AG04449 (cell line): ENCODE data around the gene PRRT1.

Source experiments
- CTCF ChIA-PET: fragments of 350-600 bp; formaldehyde crosslinking; extraction: SDS; loops from one replicate; lab custom pipeline; 2021; ENCODE audit warnings: antibody characterized with exemption; lab: Yijun Ruan, JAX
- POLR2A ChIA-PET: fragments of 400-600, 350-600 bp; formaldehyde crosslinking; extraction: SDS; loops from one replicate; lab custom pipeline; 2020; ENCODE audit warnings: antibody characterized with exemption, inconsistent platforms; lab: Yijun Ruan, JAX
- DNase-seq: peaks from one replicate; pipeline ENCODE4 v3.0.0-alpha.2; 2010; ENCODE audit warnings: low read depth, low spot score
- H3K4me3 ChIP-seq: 2 replicates; pipeline ENCODE4 v1.5.1; 2011; ENCODE audit warnings: low read depth, mild to moderate bottlenecking, control low read depth, low read length
- TF ChIP-seq, protein P1 (sequence below): IDR thresholded peaks from one replicate; pipeline ENCODE4 v1.5.1; 2011; ENCODE audit warnings: mild to moderate bottlenecking, moderate library complexity, low read length, control low read depth, inconsistent platforms; ENCODE audit not compliant: insufficient read depth; ENCODE audit errors: missing control alignments

Gene PRRT1

DNA sequence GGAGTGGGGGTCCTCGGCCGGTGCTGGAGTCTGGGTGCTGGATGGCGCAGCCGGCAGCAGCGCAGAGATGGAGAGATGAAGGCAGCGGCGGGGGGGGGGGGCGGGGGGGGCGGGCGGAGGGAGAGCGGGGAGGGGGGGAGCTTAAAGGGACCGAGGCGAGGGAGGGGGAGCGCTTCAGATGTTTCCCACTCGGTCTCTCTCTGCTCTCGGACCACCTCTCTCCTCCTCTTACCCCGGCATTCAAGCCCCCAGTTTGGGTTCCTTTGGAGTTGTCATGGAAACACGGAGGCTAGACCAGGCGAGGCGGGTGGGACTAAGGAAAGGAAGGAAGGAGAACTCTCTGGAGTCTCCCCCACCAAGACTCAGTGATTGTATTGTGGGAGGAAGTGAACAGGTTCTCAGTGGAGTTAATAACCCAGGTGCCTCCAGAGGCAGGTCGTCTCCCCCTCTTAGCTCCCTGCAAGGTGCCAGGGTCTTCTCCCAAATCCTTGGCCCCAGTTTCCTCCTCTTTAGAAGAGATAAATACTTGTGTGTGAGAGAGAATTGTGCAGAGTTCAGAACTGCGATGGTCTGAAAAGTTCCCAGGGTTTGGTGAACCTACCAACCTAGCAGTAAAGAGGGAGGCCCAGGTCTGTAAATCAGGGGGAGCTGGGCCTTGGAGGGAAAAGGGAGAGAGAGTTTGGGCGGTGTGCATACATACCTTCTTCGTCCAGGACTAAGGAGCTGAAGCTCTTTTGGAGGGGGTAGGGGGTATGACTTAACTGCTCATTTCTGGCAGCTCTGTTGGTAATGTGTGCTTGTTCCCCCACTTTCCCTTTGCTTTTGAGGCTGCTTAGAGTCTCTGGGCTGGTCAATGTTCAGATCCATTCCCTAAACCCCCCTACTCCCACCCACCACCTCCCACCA lies at the start of gene PRRT1:
PRRT1 (minus strand) TSS at position 77 of the 906 bp plus-strand sequence. CDS start 112 bp downstream, outside the sequence.
- TF ChIP-seq, protein P1, sequence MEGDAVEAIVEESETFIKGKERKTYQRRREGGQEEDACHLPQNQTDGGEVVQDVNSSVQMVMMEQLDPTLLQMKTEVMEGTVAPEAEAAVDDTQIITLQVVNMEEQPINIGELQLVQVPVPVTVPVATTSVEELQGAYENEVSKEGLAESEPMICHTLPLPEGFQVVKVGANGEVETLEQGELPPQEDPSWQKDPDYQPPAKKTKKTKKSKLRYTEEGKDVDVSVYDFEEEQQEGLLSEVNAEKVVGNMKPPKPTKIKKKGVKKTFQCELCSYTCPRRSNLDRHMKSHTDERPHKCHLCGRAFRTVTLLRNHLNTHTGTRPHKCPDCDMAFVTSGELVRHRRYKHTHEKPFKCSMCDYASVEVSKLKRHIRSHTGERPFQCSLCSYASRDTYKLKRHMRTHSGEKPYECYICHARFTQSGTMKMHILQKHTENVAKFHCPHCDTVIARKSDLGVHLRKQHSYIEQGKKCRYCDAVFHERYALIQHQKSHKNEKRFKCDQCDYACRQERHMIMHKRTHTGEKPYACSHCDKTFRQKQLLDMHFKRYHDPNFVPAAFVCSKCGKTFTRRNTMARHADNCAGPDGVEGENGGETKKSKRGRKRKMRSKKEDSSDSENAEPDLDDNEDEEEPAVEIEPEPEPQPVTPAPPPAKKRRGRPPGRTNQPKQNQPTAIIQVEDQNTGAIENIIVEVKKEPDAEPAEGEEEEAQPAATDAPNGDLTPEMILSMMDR, result no peak
- POLR2A ChIA-PET, result interaction anchor here (0.6 to 1.0 kb wide), 3 partner anchors 12 to 24 kb away, joined by 3 to 4 read pairs (median 3); partner anchors contain the start of genes ATF6B and FKBPL
- CTCF ChIA-PET, result interaction anchor here (0.6 to 2.9 kb wide), 9 partner anchors 8 to 44 kb away, joined by 3 to 27 read pairs (median 4); partner anchors contain the start of genes ATF6B and FKBPL
- no peak for DNase-seq
- H3K4me3 ChIP-seq, result peak within 1 kb of the TSS; percentile 90

DNA sequence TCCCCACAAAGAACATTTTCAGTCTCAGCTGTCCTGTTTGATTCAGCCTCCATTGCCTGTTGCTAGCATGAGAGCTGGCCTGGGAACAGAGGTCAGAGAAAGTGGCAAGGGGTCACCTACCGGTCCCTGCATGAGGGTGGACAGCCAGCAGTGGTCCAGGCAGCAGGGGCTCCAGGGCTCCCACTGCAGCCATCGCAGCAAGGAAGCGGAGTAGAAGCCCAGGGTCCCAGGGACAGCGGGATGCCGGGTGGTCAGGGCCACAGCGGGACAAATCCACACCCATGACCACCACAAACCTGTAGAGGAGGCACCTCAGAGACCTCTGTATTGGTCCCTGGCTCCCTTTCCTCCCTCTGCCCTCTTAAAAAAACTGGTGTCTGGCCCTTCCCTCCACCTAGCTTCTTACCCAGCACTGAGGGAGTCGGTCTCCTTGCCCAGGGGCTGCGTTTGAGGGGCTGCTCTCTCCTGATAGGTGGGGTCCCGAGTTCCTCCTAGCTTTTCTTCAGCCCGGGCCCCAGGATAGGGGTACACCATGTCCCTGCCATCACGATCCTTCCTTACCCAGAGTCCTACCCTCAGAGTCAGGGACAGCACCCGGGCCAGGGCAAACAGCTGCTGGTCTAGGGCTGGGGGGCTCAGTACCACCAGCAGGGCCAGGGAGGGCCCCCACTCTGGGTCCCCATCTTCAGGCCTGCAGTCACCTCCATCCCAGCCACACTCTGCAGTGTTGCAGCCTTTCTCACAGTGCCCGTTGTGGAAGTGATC lies 49.2 kb upstream of the PRRT1 start:
- CTCF ChIA-PET, result interaction anchor here (0.6 kb wide), 1 partner anchor 102 kb away, joined by 3 read pairs; no protein-coding TSS in a partner anchor
- DNase-seq, result no peak
- POLR2A ChIA-PET, result no interaction called here

DNA sequence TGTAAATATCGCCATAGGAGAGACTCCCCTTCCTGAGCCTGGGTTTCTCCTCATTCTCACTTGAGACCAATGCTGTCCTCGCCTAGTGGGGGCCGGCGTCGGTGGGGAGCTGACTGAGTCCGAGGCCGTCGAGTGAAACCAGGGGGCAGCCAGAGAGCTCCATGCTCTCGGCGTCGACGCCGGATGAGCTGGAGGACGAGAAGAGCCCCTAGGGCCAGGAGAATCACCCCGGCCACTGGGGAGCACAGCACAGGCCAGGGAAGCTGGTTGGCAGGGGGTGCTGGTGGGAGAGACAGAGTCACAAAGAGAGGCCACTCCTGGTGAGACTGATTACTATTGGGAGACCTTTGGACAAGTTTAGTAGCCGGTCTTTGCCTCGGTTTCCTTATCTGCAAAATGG lies 47.1 kb upstream of the PRRT1 start:
- no peak for DNase-seq
- ChIA-PET CTCF (no interaction called here), POLR2A (no interaction called here)
- TF ChIP-seq, protein P1, result no peak
- no peak overlapping the region for H3K4me3 ChIP-seq

More for the DNA sequence above, 49.2 kb upstream of the PRRT1 start:
- no peak overlapping the region for H3K4me3 ChIP-seq
- TF ChIP-seq, protein P1, result no peak

DNA sequence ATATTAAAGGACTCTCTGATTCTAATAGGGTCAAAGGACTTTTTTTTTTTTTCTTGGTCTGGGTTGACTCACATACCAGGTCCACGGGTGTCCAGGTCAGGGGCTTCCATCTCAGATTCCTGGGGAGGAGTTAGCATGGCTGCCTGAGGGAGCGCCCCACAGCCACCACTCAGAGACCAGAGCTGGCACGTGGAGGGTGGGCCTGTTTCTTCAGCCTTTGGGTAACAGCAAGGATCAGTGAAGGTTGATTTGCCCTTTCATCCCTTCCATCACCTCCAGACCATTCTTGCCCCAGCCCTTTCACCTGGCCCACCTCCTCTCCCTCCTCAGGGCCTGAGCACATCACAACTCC lies 46.6 kb upstream of the PRRT1 start:
- TF ChIP-seq, protein P1, result no peak
- no peak overlapping the region for H3K4me3 ChIP-seq
- ChIA-PET POLR2A (no interaction called here), CTCF (interaction anchor here (0.7 to 2.0 kb wide), 2 partner anchors 80 to 121 kb away, joined by 3 to 6 read pairs; no protein-coding TSS in a partner anchor)
- no peak for DNase-seq

DNA sequence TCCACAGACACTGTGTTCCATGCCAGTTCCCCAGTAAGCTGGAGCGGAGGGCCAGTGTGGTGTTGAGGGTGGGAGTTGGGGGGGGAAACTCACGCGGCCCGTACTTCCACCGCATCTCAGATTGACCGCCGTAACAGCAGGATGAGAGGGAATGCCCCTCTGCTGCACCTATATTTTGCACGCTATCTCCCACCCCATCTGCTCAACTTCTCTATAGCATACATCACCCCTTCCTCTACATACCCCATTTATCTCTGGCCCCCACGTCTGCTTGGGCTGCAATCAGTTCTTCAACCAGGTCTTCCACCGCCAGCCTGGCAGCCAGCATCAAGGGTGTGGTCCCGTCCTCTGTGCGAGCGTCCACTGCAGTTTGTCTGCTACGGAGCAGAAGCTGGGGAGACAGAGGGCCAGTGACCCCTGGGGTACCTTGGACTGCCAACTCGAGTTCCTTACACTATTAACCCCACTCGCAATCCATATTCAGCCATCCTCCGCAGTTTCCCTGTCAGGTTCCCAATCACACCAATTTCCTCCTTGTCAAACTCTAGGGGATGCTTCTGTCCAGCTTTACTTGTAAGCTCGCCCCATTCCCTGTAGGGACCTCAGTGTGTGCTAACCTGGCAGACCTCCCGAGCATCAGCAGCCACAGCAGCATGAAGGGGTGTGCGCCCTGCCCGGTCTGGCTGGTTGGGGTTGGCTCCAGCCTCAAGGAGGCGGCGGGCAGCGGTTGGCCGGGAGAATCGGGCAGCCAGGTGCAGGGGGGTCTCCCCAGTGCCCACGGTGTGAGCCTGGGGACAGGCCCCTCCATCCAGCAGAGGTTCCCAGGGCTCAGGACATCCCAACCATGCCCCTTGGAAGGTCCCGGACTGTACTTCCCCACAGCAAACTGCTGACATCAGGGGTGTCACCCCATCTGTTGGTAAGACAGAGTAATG lies 45.2 kb upstream of the PRRT1 start:
- TF ChIP-seq, protein P1, result no peak
- ChIA-PET POLR2A (interaction anchor here (0.6 to 0.9 kb wide), 2 partner anchors 83 to 224 kb away, joined by 3 read pairs; a partner anchor contains a TSS), CTCF (interaction anchor here (1.4 to 2.0 kb wide), 2 partner anchors 48 to 79 kb away, joined by 6 read pairs; no protein-coding TSS in a partner anchor)
- no peak for DNase-seq
- peak overlapping the region; percentile 94 for H3K4me3 ChIP-seq
